ENCODE results near the gene CNST.
"Not testable (repeated sequence)": the region's sequence is repeated elsewhere in the genome, so short reads cannot be mapped to it uniquely, and the experiment has no call there.

Gene CNST

DNA sequence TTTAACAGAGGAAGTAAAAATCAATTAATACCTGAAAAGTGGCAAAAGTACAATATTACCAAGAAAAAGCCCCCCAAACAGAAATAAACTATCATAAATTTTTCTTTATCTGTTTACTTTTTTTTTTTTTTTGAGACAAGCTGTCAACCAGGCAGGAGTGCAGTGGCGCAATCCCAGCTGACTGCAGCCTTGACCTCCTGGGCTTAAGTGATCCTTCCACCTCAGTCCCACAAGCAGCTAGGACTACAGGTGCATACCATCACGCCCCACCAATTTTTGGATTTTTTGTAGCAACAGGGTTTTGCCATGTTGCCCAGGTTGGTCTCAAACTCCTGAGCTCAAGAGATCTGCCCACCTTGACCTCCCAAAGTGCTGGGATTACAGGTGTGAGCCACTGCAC, 8.2 kb upstream of the CNST start:
- DNase-seq: no peak

DNA sequence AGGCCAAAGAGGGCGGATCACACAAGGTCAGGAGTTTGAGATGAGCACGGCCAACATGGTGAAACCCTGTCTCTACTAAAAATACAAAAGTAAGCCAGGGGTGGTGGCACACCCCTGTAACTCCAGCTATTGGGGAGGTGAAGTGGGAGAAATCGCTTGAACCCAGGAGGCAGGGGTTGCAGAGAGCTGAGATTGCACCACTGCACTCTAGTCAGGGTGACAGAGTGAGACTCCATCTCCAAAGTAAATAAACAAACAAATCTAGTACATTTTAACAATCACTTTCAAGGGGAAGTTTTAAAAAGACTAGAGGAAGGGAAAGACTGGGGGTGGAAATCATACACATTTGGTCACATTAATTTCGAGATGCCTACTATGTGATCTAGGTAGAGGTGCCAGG, 6.9 kb upstream of the CNST start:
- DNase-seq: no peak

DNA sequence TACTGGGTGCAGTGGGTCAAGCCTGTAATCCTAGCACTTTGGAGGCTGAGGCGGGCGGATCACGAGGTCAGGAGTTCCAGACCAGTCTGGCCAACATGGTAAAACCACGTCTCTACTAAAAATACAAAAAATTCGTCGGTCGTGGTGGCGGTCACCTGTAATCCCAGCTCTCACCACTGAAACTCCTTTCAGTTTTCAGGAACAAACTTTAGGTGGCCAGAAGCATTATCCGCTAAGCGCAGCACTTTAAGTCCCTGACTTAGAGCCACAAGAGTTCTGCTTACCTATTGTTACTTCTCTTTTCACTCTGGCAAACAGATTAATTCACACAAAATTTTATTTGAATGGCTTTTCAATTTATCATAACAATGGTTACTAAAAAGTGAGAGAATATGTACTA, 5.4 kb upstream of the CNST start:
- not testable (repeated sequence) for DNase-seq

GRCh38 chr1:246564839-246565750, 1.2 kb upstream of the CNST start:
- no peak for DNase-seq

DNA sequence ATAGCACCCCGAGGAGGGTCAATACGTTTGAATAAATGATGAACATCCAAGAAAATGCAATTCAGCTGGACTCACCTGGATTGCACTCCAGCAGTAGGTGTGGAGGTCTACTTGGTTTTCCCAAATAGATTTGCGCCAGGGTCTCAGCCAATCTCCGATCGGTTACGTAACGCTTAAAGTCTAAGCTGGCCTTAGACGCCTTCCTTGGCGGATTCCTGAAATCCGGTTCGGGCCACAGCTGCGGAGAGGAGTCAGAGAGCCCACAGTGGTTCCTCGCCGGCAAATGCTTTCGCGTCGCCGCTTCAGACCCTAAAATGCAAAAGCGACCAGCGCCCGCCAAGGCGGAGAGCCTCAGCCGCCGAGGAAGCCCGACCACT, 517 bp upstream of the CNST start:
- DNase-seq: no peak

GRCh38 chr1:246566813-246567645, 773 bp downstream of the CNST start:
- DNase-seq: peak; percentile 76

GRCh38 chr1:246567646-246568235, 1.5 kb downstream of the CNST start:
- DNase-seq: no peak

- no peak for DNase-seq
These were observed 3.3 kb downstream of the CNST start for GRCh38 chr1:246569248-246570238.

- not testable (repeated sequence) for DNase-seq
These were observed 5.1 kb downstream of the CNST start for GRCh38 chr1:246571309-246571708.

GRCh38 chr1:246571953-246572352, 5.7 kb downstream of the CNST start:
- no peak for DNase-seq

GRCh38 chr1:246572785-246573184, 6.5 kb downstream of the CNST start:
- DNase-seq: no peak

DNA sequence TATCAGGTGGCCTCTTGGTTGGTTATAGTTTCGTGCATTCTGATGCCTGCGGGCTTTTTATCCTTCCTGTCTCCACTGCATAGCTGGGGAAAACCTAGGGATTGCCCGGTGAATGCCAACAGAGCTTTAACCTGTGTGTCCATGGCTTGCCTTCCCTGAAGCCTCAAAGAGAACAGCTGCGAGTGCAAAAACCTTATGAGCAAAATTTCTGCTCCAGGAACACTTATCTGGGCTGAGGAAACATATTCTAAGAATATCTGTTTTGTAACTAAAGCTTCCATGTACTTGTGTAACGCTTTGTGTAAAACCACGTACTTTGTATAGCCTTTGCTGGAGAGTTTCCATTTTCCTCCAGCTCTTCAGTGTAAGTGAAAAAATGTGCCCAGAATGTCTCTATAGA, 7.2 kb downstream of the CNST start:
- DNase-seq: no peak

DNA sequence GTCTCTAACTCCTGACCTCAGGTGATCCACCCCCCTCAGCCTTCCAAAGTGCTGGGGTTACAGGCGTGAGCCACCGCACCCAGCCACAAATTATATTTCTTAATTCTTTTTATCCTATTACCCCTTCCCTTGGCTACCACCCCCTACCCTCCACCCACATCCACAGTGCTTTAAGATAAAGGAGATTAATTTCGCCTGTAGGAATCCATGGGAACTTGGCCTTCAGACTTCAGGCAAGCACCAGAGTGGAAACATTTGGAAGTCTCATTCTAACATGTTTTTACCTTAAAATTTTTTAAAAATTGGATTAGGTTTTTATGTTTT, 10.4 kb downstream of the CNST start:
- no peak for DNase-seq

DNA sequence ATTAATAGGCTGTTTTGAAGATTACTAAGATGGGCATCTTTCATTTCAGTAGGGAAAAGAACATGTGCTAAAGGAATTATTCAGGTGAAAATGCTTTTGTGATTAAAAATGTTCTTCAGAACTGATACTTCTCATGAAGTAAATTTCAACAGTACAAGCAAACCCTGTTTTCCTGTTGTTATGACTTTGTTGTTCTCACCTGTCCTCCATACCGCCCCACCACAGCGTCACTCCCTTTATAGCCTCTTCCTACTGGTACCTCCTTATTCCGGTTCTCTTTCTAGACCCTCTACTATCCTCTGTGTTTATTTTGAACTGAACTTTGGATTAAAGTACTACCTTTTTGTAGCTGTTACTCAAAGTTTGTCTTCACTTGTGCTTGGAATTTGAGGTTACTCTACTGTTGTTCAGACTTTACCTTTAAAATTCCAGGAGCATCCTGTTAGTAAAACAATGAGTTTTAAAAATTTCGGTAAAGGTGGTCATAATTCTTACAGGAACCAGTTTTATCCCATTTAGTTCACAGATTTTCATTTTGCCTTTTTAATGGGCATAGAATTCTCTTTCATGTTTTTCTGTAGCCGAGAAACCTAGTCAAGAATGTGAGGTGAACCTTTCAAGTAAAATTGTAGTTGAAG, 10.9 kb downstream of the CNST start:
- no peak for DNase-seq

GRCh38 chr1:246577720-246578106, 11.5 kb downstream of the CNST start:
- no peak for DNase-seq

GRCh38 chr1:246579818-246580217, 13.6 kb downstream of the CNST start:
- DNase-seq: no peak

DNA sequence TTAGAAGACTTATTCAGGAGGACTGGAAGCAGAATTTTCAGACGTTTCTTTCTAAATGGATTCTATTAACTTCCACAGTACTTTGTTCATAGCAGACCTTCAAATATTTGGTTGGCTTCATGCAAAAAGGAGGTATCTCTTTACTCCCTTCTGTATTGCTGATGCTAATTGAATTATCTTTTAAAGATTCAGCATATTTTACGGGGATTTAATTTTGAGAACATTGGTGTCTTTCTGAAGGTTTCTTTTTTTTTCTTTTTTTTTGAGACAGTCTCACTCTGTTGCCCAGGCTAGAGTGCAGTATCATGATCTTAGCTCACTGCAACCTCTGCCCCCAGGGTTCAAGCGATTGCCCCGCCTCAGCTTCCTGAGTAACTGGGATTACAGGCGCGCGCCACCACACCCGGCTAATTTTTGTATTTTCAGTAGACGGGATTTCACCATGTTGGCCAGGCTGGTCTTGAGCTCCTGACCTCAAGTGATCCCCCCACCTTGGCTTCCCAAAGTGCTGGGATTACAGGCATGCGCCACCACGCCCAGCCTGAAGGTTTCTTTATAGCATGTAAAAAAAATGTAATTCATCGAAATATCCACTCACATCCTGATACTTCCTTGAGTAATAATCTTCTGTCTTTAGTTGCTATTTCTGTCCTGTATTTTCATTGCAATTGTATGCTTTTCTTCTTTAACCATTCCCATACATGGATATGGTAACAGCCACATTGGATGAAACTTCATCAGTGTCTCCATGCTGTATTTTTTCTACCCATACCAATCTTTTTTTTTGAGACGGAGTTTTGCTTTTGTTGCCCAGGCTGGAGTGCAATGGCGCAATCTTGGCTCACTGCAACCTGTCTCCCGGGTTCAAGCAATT, 14.5 kb downstream of the CNST start:
- no peak for DNase-seq

DNA sequence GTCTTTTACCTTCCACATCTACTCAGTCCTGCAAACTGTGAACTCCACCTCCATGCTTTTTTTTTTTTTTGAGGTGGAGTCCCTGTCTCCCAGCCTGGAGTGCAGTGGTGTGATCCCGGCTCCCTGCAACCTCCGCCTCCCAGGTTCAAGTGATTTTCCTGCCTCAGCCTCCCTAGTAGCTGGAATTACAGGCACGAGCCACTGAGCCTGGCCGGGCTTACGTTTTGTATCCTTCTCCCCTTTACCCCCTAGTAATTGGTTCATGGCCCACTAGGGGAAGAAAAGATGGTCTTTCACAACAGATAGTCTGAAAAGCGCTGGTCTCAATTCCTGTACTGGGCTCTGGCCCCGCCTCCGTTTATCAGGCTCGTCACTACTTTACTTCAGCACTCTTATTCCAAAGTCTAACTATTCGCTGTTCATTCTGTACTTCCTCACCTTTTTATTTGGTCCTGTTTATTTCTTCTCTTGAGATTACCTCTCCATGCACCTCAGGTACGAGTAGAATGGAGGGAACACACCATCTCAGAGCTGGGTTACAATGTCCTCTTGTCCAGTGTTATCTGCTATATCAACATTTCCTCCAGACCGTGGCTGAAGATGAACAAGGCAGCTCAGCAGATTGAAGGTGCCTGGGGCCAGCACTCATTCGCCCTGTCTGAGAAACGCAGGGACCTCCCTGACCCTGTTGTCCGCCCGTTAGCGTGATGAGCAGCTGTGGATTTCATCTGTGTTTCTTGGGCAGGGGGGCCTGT, 16.2 kb downstream of the CNST start:
- no peak for DNase-seq

DNA sequence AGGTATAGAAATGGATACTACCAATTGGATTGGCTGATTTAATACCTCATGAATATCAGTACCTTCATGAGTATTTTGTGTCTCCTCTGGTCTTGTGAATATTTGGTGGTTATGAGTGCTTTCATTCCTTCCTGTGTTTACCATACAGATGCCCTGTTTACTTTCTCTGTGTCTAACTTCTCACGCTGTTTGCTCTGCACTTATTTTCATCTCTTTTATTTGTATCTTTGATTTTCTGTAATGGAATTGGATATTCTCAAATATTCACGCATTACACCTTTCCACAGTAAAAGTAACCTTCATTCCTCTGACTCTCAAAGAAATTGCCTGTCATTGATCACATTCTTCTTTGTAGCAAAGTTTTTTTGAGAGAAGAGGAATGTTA, 16.8 kb downstream of the CNST start:
- DNase-seq: no peak

- DNase-seq: peak; percentile 26
These were observed 17.4 kb downstream of the CNST start for GRCh38 chr1:246583448-246584185.
